Left ventricle myocardium inferior (tissue), 1 donor: ENCODE measurements around the gene PRR3. TPM values are rescaled to one million over a fixed set of nuclear protein-coding genes. Genes with fewer than 3 reads are reported as not detected.
A peak's percentile ranks its signal among the peaks of the same experiment; 100 is the strongest.

Source experiments
- DNase-seq: peaks from one replicate; pipeline ENCODE4 v3.0.0-alpha.2; 2020
- H3K27ac ChIP-seq: fragments of 200-600 bp; replicated peaks from 2 replicates; pipeline ENCODE4 v1.8.0; 2021
- H3K27me3 ChIP-seq: fragments of 200-600 bp; 2 replicates; pipeline ENCODE4 v1.8.0; 2021; ENCODE audit warnings: low read depth
- H3K36me3 ChIP-seq: fragments of 200-600 bp; 2 replicates; pipeline ENCODE4 v1.8.0; 2021
- H3K4me1 ChIP-seq: fragments of 200-600 bp; 2 replicates; pipeline ENCODE4 v1.8.0; 2021
- H3K4me3 ChIP-seq: fragments of 200-600 bp; 2 replicates; pipeline ENCODE4 v1.8.0; 2021; ENCODE audit warnings: mild to moderate bottlenecking, moderate library complexity
- H3K9me3 ChIP-seq: fragments of 200-600 bp; replicated peaks from 2 replicates; pipeline ENCODE4 v1.8.0; 2021
- intact Hi-C: fragments of 100-400 bp; cut with micrococcal nuclease; formaldehyde crosslinking; loops from one replicate; pipeline ENCODE4 v1.11.0; 2022
- microRNA-seq: library from miRNA; unstranded; fragments of <30 nt; microRNA quantifications from one replicate; pipeline ENCODE4 v1.2.0, GENCODE V29; 2020
- total RNA-seq: library from RNA; stranded (reverse); fragmentation: NEBNext Ultra II Directional; extraction: Animal tissue kit (Norgen Biotek cat#: 25700); gene quantifications from one replicate; pipeline ENCODE4 v1.2.1, GENCODE V29; 2021
- TF ChIP-seq, protein P1 (sequence below): fragments of 200-600 bp; IDR thresholded peaks from 2 replicates; pipeline ENCODE4 v1.8.0; 2021; ENCODE audit warnings: antibody characterized with exemption, mild to moderate bottlenecking, borderline replicate concordance
- donor health status: DM: no; HTN: yes; CAD: no; lungs with severe emphysema.

Gene PRR3
- total RNA-seq, 1 donor from 2014 or later: 2.0 TPM

DNA sequence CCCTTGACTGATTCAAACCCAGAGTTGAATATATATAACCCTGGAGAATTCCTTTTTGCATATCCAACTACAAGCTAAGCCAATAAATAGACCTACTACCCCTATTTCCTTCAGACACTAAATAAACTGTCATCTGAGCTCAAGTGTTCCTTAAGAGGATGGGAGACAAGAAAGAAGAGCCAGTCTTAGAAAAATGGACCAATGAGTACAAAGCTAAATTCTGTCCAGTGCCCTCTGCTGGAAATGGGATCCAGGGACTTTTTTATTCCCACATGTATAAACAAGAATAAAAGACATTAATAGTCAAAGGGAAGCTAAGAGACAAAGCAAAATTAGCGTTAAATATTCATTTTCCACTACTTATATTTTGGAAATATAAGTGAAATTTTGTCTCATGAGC is 55.1 kb downstream of the PRR3 start:
- Histone ChIP-seq H3K36me3 (peaks cover 38% of the 10 kb centered on the region), H3K27me3 (no peaks in the 10 kb centered on the region), H3K9me3 (no peaks in the 10 kb centered on the region), H3K4me3 (no peak overlapping the region), H3K4me1 (peaks cover 77% of the 10 kb centered on the region), H3K27ac (no peak overlapping the region)
- no peak for DNase-seq
- TF ChIP-seq, protein P1, sequence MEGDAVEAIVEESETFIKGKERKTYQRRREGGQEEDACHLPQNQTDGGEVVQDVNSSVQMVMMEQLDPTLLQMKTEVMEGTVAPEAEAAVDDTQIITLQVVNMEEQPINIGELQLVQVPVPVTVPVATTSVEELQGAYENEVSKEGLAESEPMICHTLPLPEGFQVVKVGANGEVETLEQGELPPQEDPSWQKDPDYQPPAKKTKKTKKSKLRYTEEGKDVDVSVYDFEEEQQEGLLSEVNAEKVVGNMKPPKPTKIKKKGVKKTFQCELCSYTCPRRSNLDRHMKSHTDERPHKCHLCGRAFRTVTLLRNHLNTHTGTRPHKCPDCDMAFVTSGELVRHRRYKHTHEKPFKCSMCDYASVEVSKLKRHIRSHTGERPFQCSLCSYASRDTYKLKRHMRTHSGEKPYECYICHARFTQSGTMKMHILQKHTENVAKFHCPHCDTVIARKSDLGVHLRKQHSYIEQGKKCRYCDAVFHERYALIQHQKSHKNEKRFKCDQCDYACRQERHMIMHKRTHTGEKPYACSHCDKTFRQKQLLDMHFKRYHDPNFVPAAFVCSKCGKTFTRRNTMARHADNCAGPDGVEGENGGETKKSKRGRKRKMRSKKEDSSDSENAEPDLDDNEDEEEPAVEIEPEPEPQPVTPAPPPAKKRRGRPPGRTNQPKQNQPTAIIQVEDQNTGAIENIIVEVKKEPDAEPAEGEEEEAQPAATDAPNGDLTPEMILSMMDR: peak; percentile 38
- intact Hi-C loops: no loop called here

DNA sequence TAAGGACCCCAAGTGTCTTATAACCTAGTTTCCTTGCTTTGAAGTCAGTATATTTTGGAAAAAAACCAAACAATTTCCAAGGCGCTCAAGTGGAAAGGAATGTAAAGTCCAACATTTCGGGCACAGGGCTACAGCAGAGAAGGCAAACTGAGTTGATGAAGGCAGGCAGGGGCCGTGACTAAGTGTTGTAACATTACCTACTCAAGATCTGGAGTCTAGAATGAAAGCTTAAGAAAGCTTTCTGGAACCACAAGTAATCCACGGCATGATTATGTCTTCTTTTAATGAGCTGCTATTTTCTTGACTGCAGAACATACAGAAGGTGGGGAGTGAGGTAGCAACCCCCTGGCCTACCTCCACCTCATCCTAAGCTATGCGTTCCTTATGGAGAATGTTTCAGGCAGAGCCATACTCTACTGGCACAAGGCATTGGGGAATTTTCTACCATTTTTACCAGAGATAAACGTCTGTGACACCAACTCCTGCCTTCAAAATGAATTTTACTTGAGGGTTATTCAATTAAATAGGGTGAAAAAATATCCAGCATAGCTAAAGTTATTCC is 55.7 kb downstream of the PRR3 start:
- Histone ChIP-seq H3K4me3 (no peak overlapping the region), H3K27ac (peak overlapping the region; percentile 94), H3K4me1 (peaks cover 77% of the 10 kb centered on the region), H3K27me3 (no peaks in the 10 kb centered on the region), H3K36me3 (peaks cover 32% of the 10 kb centered on the region), H3K9me3 (no peaks in the 10 kb centered on the region)
- DNase-seq: no peak
- intact Hi-C loops: no loop called here
- TF ChIP-seq, protein P1: no peak

Small RNA genes lying within 50 kb of the gene (microRNA-seq; reads per million reads assigned to microRNA genes)
- gene MIR877: 7.2 reads per million, percentile 20 among the genes with 10 or more reads in this experiment

Other genes with a start within 250 kb of the PRR3 start
- gene TRIM39, start 230.4 kb upstream of the PRR3 start, total RNA-seq: 7.7 TPM
- gene RPP21, start 212.1 kb upstream of the PRR3 start, total RNA-seq: 25.7 TPM
- gene HLA-E, start 67.8 kb upstream of the PRR3 start, total RNA-seq: 142 TPM
- 18.3 TPM for gene GNL1, start 806 bp upstream of the PRR3 start, total RNA-seq
- gene ABCF1, start 14.1 kb downstream of the PRR3 start, total RNA-seq: 38.8 TPM
- gene PPP1R10, start 59.9 kb downstream of the PRR3 start, total RNA-seq: 31.5 TPM
- gene MRPS18B, start 60.5 kb downstream of the PRR3 start, total RNA-seq: 119 TPM
- gene ATAT1, start 69.6 kb downstream of the PRR3 start, total RNA-seq: 2.7 TPM
- gene C6orf136, start 89.8 kb downstream of the PRR3 start, total RNA-seq: 57.3 TPM
- 22.1 TPM for gene DHX16, start 115.7 kb downstream of the PRR3 start, total RNA-seq
- gene PPP1R18, start 129.3 kb downstream of the PRR3 start, total RNA-seq: 14.5 TPM
- 3.7 TPM for gene NRM, start 133.7 kb downstream of the PRR3 start, total RNA-seq
- gene MDC1, start 160.0 kb downstream of the PRR3 start, total RNA-seq: 14.1 TPM
- gene TUBB, start 163.1 kb downstream of the PRR3 start, total RNA-seq: 187 TPM
- gene FLOT1, start 185.4 kb downstream of the PRR3 start, total RNA-seq: 223 TPM
- 41.4 TPM for gene IER3, start 187.3 kb downstream of the PRR3 start, total RNA-seq